Measurements from ENCODE around the gene ATG16L1.

The ATG16L1 gene

GRCh38 chr2:233251306-233252116, at the start of gene ATG16L1:
Gene ATG16L1 (plus strand): TSS chr2:233251673. CDS start chr2:233251828, 155 bp downstream.
- DNase-seq, result peak; percentile 99

- no peak for DNase-seq
Observed at GRCh38 chr2:233202531-233202944, 48.9 kb upstream of the ATG16L1 start.

GRCh38 chr2:233203060-233203459, 48.4 kb upstream of the ATG16L1 start:
- DNase-seq, result no peak

- no peak for DNase-seq
Observed at GRCh38 chr2:233204286-233204936, 47.1 kb upstream of the ATG16L1 start.

- no peak for DNase-seq
Observed at GRCh38 chr2:233208382-233209116, 42.9 kb upstream of the ATG16L1 start.

- DNase-seq, result no peak
Observed at GRCh38 chr2:233209117-233209532, 42.3 kb upstream of the ATG16L1 start.

- DNase-seq, result no peak
Observed at GRCh38 chr2:233209533-233210171, 41.8 kb upstream of the ATG16L1 start.

- no peak for DNase-seq
Observed at GRCh38 chr2:233210281-233210680, 41.2 kb upstream of the ATG16L1 start.

- DNase-seq, result no peak
Observed at GRCh38 chr2:233210843-233211547, 40.5 kb upstream of the ATG16L1 start.

GRCh38 chr2:233211548-233211895, 40.0 kb upstream of the ATG16L1 start:
- DNase-seq, result no peak

GRCh38 chr2:233213011-233213410, 38.5 kb upstream of the ATG16L1 start:
- DNase-seq, result no peak

GRCh38 chr2:233213975-233214374, 37.5 kb upstream of the ATG16L1 start:
- DNase-seq, result no peak

GRCh38 chr2:233217892-233218377, 33.5 kb upstream of the ATG16L1 start:
- DNase-seq, result no peak

GRCh38 chr2:233218836-233219235, 32.6 kb upstream of the ATG16L1 start:
- DNase-seq, result no peak

GRCh38 chr2:233219848-233220247, 31.6 kb upstream of the ATG16L1 start:
- no peak for DNase-seq

GRCh38 chr2:233221378-233222063, 30.0 kb upstream of the ATG16L1 start:
- DNase-seq, result no peak

GRCh38 chr2:233223059-233223894, 28.2 kb upstream of the ATG16L1 start:
- no peak for DNase-seq

- DNase-seq, result no peak
Observed at GRCh38 chr2:233225230-233226068, 26.0 kb upstream of the ATG16L1 start.

- DNase-seq, result no peak
Observed at GRCh38 chr2:233226511-233227031, 24.9 kb upstream of the ATG16L1 start.

All from activated effector memory CD4-positive, alpha-beta T cell treated with anti-CD3 and anti-CD28 coated beads, Interleukin-2, amount 50 U/mL, for 16 hours (primary cell).